HG02642 (cell line): Measurements from ENCODE around the gene INTS15.
"Not testable (repeated sequence)": the region's sequence is repeated elsewhere in the genome, so short reads cannot be mapped to it uniquely, and the experiment has no call there.

Source experiments
- ATAC-seq: cut with Tn5 transposase; IDR thresholded peaks from one replicate; pipeline ENCODE4 v1.9.1; 2021; ENCODE audit warnings: mild to moderate bottlenecking; ENCODE audit not compliant: unreplicated experiment, poor library complexity

INTS15 gene

GRCh38 chr7:6576024-6576866 lies 13.6 kb upstream of the INTS15 start:
- no peak for ATAC-seq

DNA sequence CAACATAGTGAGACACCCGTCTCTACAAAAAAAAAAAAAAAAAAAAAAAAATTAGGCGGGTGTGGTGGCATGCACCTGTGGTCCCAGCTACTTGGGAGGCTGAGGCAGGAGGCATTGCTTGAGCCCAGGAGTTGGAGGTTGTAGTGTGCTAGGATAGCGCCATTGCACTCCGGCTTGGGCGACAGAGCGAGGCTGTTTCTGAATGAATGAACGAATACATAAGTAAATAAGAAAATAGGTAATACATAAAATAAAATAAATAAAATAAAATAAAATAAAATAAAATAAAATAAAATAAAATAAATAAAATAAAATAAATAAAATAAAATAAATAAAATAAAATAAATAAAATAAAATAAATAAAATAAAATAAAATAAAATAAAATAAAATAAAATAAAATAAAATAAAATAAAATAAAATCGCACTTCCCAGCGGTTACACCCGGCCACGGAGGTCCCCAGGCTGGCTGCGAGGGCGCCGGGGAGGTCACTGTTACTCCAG lies 12.9 kb upstream of the INTS15 start:
- not testable (repeated sequence) for ATAC-seq

GRCh38 chr7:6577369-6578113 lies 12.3 kb upstream of the INTS15 start, which contains the start of gene ZDHHC4:
Gene ZDHHC4, plus strand, starts transcription at chr7:6577454. Its CDS starts 3,108 bp downstream, at chr7:6580562.
- peak; percentile 97 for ATAC-seq

GRCh38 chr7:6578114-6579084 lies 11.4 kb upstream of the INTS15 start:
- ATAC-seq: no peak

DNA sequence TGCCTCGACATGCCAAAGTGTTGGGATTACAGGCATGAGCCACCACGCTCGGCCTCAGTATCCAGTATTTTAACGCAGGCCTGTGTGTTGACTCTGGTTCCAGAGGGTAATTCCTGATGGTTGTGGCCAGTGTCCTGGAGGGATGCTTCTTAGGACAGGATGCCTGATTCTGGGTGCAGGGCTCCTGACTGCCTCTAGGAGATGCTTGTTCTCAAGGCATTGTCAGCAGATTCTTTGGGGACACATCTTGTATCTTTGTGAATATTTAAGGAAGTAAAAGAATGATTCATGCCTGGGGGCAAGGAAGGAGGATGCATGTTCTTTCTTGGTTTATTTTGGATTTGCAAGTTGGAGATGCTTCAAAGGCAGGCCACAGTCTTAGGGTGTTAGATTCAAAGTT lies 10.4 kb upstream of the INTS15 start:
- no peak for ATAC-seq

DNA sequence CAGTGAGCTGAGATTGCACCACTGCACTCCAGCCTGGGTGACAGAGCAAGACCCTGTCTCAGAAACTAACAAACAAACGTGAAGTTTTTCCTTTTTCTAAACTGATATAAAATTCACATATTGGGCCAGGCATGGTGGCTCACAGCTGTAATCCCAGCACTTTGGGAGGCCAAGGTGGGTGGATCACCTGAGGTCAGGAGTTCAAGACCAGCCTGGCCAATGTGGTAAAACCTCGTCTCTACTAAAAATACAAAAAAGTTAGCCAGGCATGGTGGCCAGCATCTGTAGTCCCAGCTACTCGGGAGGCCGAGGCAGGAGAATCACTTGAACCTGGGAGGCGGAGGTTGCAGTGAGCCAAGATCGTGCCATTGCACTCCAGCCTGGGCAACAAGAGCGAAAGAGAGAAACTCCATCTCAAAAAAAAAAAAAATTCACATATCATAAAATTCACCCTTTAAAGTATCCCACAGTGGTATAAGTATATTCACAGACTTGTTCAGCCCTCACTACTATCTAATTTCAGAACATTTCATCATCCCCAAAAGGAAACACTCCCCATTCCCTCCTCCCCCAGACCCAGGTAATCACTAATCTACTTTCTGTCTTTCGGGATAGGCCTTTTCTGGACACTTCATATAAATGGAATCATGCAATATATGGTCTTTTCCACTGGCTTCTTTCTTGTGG lies 3.9 kb upstream of the INTS15 start:
- not testable (repeated sequence) for ATAC-seq

GRCh38 chr7:6588566-6588965 lies 1.3 kb upstream of the INTS15 start:
- ATAC-seq: no peak

GRCh38 chr7:6589151-6589828 lies 531 bp upstream of the INTS15 start:
- ATAC-seq: no peak

DNA sequence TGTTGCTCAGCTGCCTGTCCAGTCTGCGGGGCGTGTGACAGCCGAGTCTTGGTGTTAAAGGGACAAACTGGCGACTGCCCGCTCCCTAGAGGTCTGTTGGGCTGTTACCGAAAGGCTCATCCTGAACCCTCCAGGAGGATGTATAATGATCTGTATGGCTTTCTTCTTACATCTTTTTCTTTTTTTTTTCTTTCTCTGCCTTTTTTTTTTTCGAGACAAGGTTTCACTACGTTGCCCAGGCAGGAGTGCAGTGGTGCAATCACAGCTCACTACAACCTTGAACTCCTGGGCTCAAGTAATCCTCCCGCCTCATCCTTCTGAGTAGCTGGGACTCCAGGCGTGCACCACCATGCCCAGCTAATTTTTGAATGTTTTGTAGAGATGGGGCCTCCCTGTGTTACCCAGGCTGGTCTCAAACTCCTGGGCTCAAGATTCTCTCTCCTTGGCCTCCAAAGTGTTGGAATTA lies 857 bp downstream of the INTS15 start:
- ATAC-seq: peak; percentile 22

GRCh38 chr7:6600093-6600492 lies 10.3 kb downstream of the INTS15 start:
- ATAC-seq: no peak

DNA sequence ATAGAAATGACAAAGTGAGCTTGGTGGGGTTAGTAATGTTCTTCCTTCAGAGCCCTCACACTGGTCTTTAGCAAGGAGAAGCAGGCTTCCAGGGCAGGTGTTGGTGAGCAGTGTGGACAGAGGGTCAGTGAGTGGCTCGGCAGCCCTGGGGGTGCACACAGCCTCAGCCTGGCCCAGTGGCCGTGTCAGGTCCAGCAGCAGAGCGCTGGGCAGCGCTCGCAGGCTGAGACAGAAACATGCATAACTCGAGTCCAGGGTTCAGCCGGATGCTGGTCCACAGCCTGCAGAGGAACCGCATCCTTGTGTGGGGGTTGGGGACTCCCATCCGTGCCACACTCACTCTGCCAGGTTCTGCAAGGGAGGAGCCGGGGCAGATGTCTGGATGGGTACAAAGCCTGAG lies 14.6 kb downstream of the INTS15 start:
- no peak for ATAC-seq

DNA sequence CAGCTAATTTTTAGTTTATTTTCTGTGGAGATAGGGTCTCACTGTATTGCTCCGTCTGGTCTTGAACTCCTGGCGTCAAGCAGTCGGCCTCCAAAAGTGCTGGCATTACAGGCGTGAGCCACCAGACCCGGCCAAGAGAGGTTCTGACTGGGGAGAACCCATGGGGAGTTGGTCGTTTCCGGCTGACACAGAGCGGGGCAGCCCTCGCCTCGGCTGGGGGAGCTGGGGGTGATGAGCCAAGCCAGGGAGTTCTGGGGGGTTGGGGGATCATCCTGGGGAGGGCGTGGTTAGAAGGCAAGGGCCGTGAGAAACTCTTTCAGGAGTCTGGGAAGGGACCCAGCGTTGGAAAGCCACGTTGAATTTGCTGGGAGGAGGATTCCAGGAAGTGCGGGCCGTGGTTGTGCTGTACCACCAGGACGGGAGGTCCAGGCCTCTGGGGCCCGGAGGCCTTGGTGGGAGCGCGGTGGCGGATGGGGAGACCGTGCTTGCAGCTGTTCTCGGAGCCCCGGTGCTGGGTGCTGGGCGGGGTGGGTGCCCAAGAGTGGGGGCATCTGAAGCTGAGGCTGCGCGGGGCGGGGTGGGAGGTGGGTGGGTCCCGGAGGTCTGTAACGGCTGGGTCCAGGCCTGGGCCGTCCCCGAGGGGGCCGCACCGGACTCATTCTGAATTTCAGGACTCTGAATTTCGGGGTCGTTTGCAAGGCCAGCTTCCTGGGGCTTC lies 17.2 kb downstream of the INTS15 start:
- ATAC-seq: no peak

GRCh38 chr7:6607651-6608051 lies 17.8 kb downstream of the INTS15 start:
- ATAC-seq: no peak

DNA sequence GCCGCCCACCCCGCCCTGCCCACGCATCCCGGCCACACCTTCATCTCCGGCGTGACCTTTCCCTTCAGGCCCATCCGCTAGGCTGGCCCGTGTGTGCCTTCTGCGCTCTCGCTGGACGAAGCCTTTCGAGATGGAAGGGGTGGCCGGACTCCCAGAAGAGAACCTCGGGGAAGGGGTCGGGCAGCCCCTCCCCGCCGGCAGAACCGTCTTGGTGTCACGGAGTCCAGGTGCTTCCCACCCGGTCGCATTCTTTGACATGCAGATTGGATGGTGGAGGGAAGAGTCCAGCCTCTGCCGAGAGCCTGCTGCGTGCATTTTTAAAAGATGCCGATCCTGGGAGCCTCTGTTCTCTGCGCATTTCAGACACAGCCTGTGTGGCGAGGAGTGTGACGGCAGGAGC lies 18.3 kb downstream of the INTS15 start:
- ATAC-seq: no peak

- no peak for ATAC-seq
Observed at GRCh38 chr7:6608794-6609193, 19.0 kb downstream of the INTS15 start.

DNA sequence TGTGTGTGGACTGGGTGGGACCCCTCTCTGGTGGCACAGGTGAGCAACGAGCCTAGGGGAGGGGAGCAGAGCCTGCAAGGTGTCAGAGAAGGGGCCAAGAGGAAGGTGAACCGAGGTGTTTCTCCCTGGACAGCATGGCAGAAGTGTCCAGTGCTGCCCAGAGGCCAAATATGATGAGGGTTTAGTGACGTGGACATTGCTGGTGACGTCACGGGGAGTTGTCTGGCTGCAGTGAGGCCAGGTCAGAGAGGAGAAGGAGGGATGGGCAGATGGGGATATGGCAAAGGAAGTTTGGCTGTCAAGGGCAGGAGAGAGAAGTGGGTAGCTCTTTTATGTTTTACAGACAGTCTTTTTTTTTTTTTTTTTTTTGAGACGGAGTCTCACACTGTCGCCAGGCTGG lies 23.0 kb downstream of the INTS15 start:
- no peak for ATAC-seq

- no peak for ATAC-seq
Observed at GRCh38 chr7:6613706-6614105, 23.9 kb downstream of the INTS15 start.

DNA sequence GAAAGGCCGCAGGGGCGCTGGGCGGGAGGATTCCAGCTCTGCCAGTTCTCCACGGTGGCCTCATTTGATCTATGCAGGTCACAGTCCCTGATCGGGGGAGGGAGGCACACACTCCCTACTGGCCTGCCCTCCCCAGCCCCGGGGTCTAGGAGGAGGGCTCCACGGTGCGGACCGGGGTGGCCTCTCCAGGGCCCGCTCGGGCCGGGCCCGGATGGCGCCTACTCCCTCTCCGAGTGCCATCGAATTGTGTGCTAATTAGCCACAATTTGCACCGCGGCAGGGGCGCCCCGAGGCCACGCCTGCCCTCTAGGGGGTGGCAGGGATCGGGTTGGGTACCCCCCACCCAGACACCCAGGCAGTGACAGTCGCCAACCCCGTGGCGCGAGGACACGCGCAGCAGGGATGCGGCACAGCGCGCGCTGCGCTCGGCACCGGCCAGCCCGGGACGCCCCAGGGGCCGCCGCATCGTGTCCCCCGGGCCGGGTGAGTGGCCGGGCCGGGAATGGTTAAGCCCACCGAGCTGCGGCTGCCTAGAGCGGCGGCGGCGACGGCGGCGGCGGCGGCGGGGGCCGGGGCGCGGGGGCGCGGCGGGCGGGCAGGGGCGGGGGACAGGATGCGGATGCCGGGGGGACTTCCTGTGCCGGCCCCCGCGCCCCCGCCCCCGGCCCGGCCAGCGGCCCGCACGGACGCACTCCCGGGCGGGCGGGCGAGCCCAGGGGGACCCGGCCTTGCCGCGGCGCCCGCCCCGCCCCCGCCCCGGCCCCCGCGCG lies 25.3 kb downstream of the INTS15 start, which contains the start of gene ZNF853:
Gene ZNF853, plus strand, starts transcription at position 658 of the 770 bp plus-strand sequence. CDS start 565 bp downstream, outside the sequence.
- no peak for ATAC-seq
